Measurements from ENCODE around the gene RGS6. TPM values are rescaled to one million over a fixed set of nuclear protein-coding genes. Genes with fewer than 3 reads are reported as not detected.

RGS6 gene
- total and polyA plus RNA-seq, 2 of the 4 experiments (the other 2 are of a cell fraction), result not detected

DNA sequence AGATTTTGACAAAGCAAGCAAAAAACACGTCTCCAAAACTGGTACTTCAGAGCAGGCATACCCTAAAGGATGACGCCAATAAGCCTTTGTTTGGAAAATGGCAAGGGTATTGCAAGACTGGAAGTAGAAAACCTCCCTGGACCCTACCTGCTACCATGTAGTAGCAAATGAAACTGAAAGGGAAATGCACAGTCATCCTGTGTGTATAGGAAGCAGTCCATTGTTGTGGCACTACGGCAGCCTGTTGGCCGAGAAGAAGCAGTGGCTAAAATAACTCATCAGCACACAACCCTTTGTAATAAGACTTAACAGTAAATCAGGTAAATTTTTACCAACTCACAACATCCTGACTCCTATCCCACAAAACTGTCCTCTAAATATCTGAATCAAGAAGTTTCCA lies 386.4 kb downstream of the RGS6 start:
- Histone ChIP-seq H4K20me1 (ENCODE audit: insufficient read depth, low read length) (no peaks in the 10 kb centered on the region), H3K9ac (ENCODE audit: low read depth, low read length) (no peak overlapping the region), H2BK5ac (ENCODE audit: low read depth, low read length, poor library complexity, severe bottlenecking) (no peak overlapping the region), H3K14ac (replicated peaks; ENCODE audit: low read depth, low read length) (no peak overlapping the region), H3K4me2 (ENCODE audit: low read depth, low read length) (no peak overlapping the region), H3K27ac (ENCODE audit: insufficient read depth, low read length) (no peak overlapping the region), H3K9me3 (ENCODE audit: control insufficient read depth, insufficient read depth, low read length) (no peaks in the 10 kb centered on the region), H3K56ac (ENCODE audit: extremely low read depth, insufficient read depth, low read length) (no peak overlapping the region), H2BK20ac (ENCODE audit: low read depth, low read length) (no peak overlapping the region), H2AFZ (replicated peaks; ENCODE audit: low read length, poor library complexity) (no peak overlapping the region), H3K23ac (ENCODE audit: low read depth, low read length) (no peak overlapping the region), H3K36me3 (ENCODE audit: control insufficient read depth, insufficient read depth, low read length) (no peaks in the 10 kb centered on the region), H3K79me1 (ENCODE audit: low read depth in 1 of 2, low read length in 2 of 2) (no peaks in the 10 kb centered on the region), H3K18ac (ENCODE audit: low read depth, low read length) (no peak overlapping the region), H3K4me1 (ENCODE audit: control insufficient read depth, insufficient read depth, low read length) (no peaks in the 10 kb centered on the region), H4K8ac (ENCODE audit: low read depth in 2 of 2, low read length in 2 of 2) (no peak overlapping the region), H2AK5ac (ENCODE audit: low read depth, low read length) (no peak overlapping the region), H2BK15ac (ENCODE audit: low read depth, low read length) (no peak overlapping the region), H3K4ac (ENCODE audit: low read depth, low read length) (no peak overlapping the region), H2BK120ac (ENCODE audit: low read depth, low read length) (no peak overlapping the region), H4K5ac (ENCODE audit: low read depth, low read length) (no peak overlapping the region), H3K9me1 (ENCODE audit: insufficient read depth, low read length) (no peaks in the 10 kb centered on the region), H2AK9ac (replicated peaks; ENCODE audit: low read depth, low read length, poor library complexity) (no peak overlapping the region), H4K91ac (ENCODE audit: insufficient read depth, low read depth, low read length) (no peak overlapping the region), H3K27me3 (ENCODE audit: control insufficient read depth, insufficient read depth, low read length) (no peaks in the 10 kb centered on the region), H3K4me3 (ENCODE audit: insufficient read depth, low read depth, low read length) (no peak overlapping the region)
- dilution Hi-C loops (cut with HindIII; ENCODE audit: low sequenced_read_pairs, unreplicated experiment) (no loop called here), intact Hi-C loops (cut with micrococcal nuclease) (no loop called here), in situ Hi-C loops (cut with MboI; ENCODE audit: low sequenced_read_pairs) (no loop called here)
- WGBS, 2 experiments (ENCODE audit: extremely low coverage in 2 of 2, insufficient read length in 1 of 2), result no CpG with 5 or more reads among the region's 4 CpGs
- no TSS peak for BruUV-seq (replicated peaks)
- ATAC-seq (ENCODE audit: low read depth) (no peak), DNase-seq (no peak)
- TF ChIP-seq RAD21 (IDR thresholded peaks at IDR 0.05; ENCODE audit: low read length), result no peak
- TF ChIP-seq, protein P1, sequence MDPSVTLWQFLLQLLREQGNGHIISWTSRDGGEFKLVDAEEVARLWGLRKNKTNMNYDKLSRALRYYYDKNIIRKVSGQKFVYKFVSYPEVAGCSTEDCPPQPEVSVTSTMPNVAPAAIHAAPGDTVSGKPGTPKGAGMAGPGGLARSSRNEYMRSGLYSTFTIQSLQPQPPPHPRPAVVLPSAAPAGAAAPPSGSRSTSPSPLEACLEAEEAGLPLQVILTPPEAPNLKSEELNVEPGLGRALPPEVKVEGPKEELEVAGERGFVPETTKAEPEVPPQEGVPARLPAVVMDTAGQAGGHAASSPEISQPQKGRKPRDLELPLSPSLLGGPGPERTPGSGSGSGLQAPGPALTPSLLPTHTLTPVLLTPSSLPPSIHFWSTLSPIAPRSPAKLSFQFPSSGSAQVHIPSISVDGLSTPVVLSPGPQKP (IDR thresholded peaks at IDR 0.05; ENCODE audit: borderline replicate concordance, low read depth, low read length), result no peak
- no peak for TF ChIP-seq RCOR1 (IDR thresholded peaks at IDR 0.05; ENCODE audit: insufficient replicate concordance, low read length)
- no peak for TF ChIP-seq BHLHE40 (IDR thresholded peaks at IDR 0.05; ENCODE audit: low read depth, low read length)
- TF ChIP-seq MAZ (IDR thresholded peaks at IDR 0.05; ENCODE audit: borderline replicate concordance, low read depth, low read length), result no peak
- TF ChIP-seq CHD1 (IDR thresholded peaks at IDR 0.05; ENCODE audit: low read depth, low read length), result no peak
- TF ChIP-seq FOS (IDR thresholded peaks at IDR 0.05; ENCODE audit: low read depth, low read length), result no peak
- no peak for TF ChIP-seq SMC3 (IDR thresholded peaks at IDR 0.05; ENCODE audit: low read depth, low read length)
- ChIA-PET CTCF (interaction anchor here (0.6 kb wide), 1 partner anchor 284 kb away, joined by 5 read pairs; no protein-coding TSS in a partner anchor), POLR2A (ENCODE audit: unreplicated experiment) (no interaction called here)
